HG03521 (cell line): ENCODE data around the gene TTC4.

Experiments used
- ATAC-seq: cut with Tn5 transposase; IDR thresholded peaks from one replicate; pipeline ENCODE4 v1.9.1; 2021; ENCODE audit warnings: mild to moderate bottlenecking, moderate library complexity; ENCODE audit not compliant: unreplicated experiment

Gene TTC4

DNA sequence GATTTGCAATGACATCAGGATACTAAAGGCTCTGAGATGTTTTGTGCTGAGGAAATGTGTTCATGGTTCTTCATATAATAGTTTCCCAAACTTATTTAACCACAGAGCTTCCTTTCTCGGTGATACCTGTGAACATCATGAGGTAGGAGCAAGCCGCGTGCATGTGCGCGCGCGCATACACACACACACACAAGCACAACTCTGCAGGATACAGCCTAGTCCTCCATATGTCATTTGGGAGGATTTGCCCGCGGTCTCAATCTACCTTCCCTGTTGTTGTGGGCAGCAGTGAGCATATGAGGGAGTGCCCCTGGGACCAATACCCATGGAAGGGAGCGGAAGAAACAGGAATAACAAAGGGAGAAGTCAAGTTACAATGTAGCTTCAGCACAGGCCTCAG is 12.2 kb upstream of the TTC4 start:
- no peak for ATAC-seq

DNA sequence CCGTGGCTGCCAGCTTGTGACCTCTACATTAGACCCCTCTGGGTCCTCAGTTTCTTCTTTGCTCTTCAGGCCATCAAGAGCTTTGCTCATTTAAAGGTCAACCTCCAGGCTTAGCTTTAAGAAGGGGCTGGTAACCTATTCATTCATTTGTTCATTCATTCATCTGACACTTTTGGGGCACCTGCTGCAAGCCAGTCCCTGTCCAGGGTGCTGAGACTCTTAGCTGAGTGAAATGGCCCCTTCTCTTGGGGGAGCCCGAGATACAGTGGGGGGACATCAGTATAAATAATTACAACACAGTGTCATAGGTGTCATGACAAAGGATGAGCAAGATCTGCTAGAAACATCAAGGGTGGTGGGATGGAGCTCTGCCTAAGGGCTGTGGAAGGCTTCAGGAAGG is 10.5 kb upstream of the TTC4 start:
- ATAC-seq, result no peak

DNA sequence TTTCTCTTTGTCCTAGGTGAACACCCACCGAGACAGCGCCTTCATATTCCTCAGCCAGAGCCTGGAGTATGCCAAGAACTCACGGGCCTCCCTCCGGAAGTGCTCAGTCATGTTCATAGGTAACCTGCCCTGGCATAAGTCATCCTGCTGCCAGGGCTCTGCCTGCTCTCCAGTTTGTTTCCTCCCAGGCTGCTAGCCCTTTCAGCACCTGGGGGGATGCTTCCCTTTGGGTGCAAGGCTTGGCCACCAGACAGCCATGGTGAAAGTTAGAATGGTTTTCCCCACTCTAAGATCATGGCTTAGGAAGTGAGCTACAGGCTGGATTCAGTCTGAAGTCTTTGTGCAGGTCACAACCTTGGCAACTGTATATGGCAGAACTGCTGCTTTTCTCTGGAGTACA is 9.2 kb upstream of the TTC4 start:
- no peak for ATAC-seq

DNA sequence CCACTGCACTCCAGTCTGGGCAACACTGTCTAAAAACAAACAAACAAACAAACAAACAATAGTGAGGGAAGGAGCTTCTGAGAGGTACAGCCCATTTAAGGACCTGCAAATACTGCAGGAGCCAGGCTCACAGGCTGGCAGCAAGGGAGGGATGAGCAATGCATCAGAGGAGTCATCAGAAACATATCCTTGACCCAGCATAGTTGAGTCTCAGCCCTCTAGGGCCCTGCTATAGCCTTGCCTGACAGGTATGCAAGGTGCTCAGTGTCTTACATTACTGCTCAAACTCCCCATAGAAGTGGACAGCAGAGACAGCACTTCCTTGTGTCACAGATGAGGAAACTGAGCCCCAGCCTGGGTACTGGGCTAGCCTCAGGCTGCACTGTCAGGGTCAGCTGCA is 7.3 kb upstream of the TTC4 start:
- ATAC-seq, result no peak

DNA sequence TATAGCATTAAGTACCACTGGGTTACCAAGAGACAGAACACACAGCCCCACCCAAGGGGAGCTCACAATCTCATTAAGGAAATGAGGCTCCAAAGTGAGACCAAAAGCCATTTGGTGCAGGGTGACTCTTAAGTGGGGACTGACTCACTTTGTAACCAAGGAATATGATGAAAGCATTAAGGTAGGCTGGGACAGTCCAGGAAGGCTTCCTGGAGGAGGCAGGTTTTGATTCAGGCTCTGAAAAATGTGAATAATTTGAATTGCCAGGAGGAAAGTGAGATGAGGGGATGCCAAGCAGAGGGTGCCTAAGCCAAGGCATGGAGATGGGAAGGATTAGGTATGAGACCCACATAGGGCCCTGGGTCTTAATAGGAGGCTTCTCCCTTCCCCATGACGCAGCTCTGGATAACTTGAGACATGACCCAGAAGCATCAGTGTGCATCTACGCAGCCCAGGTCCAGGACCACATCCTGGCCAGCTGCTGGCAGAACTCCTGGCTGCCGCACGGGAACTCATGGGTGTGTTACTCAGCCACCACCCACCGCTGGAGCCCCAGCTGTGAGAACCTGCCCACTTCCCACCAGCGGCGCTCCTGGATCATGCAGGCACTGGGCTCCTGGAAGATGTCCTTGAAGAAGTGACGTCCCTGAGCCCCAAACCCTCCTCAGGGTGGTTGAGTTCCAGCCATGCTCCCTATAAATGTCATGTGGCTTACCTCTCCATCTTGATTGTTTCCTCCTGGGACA is 5.9 kb upstream of the TTC4 start:
- ATAC-seq, result no peak

DNA sequence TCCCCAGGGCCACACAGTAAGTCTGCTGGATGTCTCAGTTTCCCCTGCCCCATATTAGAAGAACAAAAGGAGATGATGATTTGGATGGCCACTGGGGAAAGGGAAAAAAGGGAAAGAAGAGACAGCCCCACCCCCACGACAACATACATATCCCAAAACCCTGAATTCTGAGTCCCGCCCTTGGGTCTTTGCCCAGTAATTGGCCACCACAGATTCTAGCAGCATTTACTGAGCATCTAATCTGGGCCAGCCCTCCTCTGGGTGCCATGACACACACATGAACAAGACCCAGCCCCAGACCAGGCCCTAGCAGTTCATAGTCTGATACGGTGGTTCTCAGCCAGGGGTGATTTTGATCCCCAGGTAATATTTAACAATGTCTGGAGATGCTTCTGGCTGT is 5.2 kb upstream of the TTC4 start:
- no peak for ATAC-seq

DNA sequence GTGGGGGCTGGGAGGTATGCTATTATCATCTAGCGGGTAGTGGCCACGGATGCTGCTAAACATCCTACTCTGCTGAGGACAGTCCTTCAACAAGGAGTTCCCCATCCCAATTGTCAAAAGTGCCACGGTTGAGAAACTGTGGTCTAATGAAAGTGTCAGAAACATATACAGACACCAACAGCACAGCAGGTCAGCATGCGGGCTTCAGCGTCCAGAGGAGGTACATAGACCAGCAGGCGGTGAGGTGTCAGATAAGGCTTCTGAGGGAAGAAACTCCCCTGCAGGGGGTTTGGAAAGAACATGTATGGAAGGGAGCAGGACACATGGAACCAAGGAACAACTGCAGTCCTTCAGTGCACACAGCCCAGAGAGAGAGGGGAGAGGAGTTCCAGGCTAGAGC is 4.8 kb upstream of the TTC4 start:
- ATAC-seq, result no peak

DNA sequence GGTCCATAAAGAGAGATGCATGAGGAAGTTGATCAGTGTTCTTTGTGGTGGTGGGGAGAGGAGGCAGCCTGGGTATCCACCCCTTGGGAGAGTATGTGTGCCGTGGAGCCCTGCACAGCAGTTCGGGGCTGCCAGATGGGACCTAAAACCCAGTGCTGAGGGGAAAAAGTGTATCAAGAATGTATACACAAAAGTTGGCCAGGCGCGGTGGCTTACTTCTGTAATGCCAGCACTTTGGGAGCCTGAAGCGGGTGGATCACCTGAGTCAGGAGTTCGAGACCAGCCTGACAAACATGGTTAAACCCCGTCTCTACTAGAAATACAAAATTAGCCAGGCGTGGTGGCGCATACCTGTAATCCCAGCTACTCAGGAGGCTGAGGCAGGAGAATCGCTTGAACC is 4.1 kb upstream of the TTC4 start:
- ATAC-seq, result no peak

DNA sequence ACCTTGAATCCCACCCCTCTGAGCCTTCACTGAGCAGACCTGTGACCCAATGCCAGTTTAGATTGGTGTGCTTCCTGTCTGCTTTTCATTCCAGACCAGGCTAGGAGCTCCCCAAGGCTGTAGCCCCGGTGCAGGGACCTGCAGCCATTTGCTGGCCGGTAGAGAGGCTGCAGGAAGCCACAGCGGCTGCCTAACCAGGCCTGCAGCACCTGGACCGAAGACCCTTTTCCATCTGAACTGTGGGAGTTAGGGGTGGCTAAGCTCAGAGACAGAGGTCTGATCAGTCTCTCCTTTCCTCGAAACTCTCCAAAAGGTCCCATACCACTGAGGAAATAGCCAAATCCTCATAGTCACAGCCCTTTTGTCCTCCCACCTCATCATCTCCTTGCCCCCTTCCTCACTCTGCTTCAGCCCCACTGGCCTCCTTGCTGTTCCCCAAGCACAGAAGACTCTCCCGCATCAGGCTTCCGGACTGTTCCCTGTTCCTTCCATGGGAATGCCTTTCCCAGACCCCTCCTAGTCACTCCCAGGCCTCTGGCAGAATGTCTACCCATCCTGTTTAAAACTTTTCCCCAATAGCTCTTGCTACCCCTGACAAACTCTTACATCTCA is 674 bp upstream of the TTC4 start:
- no peak for ATAC-seq

DNA sequence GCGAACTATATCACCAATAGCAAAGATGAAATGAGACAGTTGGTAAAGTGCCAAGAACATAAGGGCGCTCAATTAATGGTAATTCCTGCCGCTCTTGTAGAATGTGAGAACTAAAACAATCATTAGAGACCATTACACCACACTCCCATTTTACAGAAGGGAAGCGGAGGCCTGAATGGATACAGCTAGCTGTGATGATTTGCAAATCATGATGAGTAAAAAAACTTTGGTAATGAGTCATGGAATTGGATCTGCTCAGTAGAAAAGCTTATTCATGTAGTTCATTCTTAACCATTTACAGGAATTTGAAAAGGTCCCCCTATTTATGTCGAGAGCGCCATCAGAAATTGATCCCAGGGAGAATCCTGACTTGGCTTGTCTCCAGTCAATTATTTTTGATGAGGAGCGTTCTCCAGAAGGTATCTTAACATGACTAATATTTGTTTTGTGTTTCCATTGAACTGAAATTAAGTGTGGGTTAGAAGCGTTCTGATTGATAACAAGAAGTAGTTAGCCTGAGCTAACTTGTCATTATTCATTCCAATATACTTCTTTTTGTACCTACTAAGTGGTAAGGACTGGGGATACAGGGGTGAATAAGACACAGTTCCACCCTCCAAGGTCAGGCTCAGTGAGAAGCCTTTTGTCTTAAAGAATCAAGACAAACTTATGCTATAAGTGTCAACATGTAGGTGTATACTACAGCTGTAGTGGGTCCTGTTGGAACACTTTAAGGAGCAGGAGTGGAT is 812 bp downstream of the TTC4 start:
- no peak for ATAC-seq

DNA sequence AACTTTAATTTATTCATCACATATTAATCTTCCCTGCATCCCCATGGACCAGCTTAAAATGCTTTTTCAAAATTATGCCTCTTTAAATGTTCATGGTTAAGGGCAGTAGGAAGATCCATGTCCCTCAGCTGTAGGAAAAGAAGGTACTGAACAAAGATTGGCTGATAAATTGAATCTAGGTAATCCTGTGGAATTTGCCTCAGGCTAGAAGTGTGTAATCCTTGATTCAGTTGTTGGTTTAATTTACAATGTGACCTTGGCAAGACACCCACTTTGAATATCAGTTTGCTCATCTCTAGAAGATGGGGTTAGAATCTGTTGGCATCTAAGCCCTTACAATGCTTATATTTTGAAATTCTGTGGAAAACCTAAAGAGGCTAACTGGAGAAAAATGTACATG is 6.1 kb downstream of the TTC4 start:
- no peak for ATAC-seq

DNA sequence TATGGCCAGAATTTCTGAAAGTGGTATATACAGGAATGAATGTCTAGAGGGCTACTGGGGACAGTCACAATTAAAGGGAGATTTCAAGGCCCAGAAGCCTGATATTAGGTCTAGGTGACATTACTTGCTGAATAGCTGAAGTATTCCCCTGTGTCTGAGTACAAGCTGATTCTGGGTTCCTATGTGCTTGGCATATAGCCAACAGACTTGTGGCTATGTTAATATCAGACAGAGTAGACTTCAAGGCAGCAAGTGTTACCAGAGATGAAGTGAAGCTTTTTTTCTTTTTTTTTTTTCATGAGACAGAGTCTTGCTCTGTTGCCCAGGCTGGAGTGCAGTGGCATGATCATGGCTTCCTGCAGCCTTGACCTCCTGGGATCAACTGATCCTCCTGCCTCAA is 8.3 kb downstream of the TTC4 start:
- ATAC-seq, result no peak

DNA sequence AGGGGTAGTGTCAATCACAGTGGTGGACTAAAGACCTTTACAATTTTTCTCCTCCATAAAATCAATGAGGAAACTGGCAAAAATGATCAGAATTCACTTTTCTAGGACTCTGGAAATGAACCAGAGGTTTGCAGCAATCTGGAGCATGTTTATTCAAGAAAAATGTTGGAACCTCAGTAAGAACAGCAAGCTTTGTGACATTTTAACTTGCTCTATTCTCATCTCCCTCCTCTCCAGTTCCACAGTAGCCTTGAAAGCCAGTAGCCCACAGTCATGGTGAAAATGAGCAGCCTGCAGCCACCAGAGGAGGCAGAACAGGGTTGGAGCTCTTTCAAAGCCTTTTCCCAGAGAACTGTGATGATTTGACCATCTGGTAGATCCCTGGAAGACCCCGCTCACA is 9.1 kb downstream of the TTC4 start:
- no peak for ATAC-seq

DNA sequence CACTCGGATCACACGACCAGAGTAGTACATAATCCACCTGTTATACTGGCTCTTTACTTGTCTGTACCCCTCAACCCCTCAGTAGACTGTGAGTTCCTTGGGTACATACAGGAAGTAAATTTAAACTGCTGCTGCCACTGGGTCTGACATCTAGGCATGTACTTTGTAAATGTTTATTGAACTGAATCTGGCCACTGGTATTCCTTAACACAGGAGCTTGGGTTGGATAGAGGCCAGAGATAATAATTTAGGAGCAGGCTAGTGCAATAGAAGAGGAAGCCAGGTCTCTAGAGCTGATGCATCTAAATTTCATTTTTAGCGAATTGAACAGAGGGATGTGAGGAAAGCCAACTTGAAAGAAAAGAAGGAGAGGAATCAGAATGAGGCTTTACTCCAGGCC is 12.4 kb downstream of the TTC4 start:
- no peak for ATAC-seq

DNA sequence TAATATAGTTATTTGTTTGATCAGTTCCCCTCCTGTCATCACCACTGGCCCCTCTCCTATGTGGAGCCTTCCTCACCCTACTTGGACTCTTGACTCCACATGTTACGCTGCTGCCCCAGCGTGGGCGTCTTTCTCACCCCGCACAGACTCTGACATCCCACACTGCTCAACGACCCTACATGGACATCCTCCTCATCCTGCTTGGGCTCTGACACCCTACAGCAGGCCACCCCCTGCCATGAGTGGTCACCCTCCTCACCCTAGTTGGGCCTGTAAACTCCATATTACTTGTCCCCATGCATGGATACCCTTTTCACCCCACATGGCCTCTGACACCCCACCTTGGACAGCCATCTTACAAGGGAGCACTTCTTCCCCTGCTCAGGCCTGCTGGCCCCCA is 21.0 kb downstream of the TTC4 start:
- no peak for ATAC-seq

DNA sequence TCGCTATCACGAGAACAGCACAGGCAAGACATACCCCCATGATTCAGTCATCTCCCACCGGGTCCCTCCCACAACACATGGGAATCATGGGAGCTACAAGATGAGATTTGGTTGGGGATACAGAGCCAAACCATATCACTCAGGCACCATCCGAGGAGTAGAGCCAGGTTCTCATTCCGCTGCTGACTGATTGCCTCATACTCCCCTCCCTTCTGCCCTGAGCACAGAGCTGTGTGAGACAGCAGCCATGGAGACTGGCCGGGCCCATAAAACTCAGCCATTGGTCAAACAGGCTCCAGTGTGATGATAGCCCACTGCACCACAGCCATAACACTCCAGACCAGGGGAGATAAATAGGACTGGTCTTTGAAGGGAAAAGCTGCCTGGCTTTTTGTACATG is 22.6 kb downstream of the TTC4 start:
- ATAC-seq, result no peak

DNA sequence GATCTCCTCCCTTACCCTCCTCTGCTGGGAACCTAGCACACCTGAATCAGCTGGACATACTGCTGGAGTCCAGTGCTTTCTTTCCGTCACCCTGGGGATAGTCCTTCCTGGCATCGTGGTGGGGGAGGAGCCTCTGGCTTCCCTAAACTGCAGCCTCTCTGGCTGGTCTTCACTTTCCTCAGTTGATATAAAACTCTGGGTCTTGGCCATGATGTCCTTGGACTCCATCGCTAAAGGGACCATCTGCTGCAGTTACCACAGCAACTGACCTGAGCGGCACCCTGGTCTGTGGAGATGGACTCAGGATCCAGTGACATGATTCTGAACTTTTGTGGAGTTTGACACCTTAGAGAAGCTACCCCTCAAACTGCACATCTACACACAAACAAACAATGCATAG is 25.9 kb downstream of the TTC4 start:
- ATAC-seq, result no peak

DNA sequence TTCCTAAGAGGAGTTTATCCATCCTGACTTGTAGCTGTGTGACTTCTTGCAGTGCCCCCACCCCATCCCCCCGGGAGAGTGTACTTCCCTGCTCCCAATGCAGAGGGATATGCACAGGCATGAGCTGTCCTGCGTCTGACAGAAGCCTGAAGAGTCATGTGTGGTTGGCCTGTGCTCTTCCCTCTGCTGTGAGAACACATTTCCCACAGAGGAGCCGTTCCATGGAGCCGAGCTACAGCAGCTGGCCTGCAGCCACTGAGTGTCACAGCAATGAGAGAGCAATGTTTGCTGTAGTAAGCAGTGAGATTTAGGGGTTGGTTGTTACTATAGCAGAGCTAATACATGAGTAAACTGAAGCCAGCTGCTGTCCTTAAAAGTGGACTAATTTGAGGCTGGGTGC is 26.6 kb downstream of the TTC4 start:
- no peak for ATAC-seq

DNA sequence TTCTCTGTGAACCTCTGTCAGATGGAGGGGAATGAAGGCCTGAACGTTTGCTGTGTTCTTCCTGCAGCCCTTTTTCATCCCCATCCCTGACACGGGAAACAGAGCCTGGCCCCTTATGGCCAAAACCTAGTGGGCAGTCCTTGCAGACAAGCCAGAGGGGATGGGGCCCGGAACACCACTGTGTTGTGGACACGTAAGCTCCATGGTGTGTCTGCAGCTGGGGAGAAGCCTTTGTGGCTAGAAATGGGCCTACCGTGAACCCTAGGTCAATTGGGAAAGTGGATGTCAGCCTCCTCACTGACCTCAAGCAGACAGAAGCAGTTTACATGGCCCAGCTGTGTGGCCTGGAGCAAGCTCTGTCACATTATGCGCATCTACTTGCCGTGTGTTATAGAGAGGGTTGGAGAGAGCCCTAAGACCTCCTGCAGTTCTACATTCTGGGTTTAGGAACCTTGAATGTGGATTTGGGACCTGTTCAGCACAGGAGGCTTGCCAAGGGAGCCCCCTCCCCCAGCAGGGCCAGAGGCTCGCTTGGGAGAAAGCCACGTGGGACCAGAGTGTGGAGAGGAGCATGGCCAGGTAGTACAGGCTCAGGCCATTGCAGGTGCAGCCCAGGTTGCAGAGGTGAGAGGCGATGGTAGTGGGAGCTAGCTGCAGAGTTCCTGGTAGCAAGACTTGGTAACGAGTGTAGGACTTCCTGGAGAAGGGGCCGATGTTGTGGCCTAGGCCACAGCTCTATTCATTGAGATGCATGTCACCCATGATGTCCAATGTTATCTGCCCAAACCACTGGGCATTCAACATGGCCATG is 28.0 kb downstream of the TTC4 start:
- no peak for ATAC-seq

DNA sequence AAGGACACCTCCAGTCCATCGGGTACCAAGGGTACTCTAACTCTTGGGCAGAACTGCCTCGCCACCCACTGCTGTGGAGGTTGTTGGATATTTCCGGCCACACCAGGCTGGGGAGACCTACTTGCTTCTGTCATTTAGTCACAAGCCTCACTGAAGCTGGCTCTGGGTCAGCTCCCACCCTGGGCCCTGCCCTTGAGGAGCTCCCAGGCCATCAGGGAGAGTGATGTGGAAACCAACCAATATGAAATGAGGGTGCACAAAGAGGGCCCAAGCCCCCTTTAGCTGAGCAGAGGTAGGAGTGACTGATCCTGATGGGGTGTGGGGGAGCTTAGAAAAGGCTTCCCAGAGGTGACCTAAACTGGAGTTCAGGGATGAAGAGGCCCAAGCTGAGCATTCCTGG is 29.0 kb downstream of the TTC4 start:
- ATAC-seq, result no peak

DNA sequence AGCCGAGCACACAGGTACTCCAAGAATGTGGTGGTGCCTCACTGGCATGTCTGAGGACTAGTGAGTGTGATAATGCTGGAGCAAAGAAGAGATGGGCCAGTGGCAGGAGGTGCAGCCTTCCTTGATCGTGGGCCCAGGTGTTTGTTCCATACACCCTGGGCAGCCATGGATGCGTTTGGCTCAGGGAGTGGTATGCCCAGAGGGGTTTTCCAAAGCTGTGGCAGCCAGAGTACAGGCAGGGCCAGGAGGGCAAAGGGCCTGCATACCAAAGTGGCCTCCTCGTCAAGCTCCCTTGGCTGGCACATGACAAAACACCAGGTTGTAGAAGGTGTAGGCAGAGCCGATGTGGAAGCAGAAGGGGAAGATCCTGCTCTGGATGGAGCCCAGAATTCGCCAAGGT is 29.6 kb downstream of the TTC4 start:
- no peak for ATAC-seq

DNA sequence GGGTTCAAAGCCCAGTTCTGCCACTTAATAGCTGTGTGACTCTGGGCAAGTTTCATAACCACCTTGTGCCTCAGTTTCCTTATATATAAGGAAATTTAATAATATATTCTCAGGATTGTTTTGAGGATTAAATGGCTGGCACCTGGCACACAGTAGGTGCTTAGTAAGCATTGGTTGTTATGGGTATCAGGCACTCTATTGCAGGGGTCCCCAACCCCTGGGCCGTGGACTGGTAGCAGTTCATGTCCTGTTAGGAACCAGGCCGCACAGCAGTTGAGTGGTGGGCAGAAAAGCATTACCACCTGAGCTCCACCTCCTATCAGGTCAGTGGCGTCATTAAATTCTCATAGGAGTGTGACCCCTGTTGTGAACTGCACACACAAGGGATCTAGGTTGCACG is 30.2 kb downstream of the TTC4 start:
- ATAC-seq, result no peak
